Keratinocyte (primary cell): ENCODE results near the gene FBXL17. TPM values are rescaled to one million over a fixed set of nuclear protein-coding genes. Genes with fewer than 3 reads are reported as not detected.

ENCODE experiments used
- DNase-seq: peaks from one replicate; pipeline ENCODE4 v3.0.0-alpha.2; 2011; ENCODE audit warnings: low read depth, missing footprints, low spot score
- FAIRE-seq: peaks from 2 replicates; lab custom pipeline; 2011; peaks lifted over from hg19 to GRCh38; lab: Jason Lieb, UNC
- H2AFZ ChIP-seq: 2 replicates; pipeline ENCODE4 v1.6.0; 2012; ENCODE audit warnings: low read length, control low read depth, inconsistent platforms; ENCODE audit not compliant: control insufficient read depth
- H3K27ac ChIP-seq: 2 replicates; pipeline ENCODE4 v1.5.1; 2011; ENCODE audit warnings: low read length; ENCODE audit not compliant: control insufficient read depth, insufficient read depth
- H3K27me3 ChIP-seq: 3 replicates; pipeline ENCODE4 v1.6.0; 2011; ENCODE audit warnings: low read length; ENCODE audit not compliant: control insufficient read depth, insufficient read depth; ENCODE audit errors: extremely low read depth
- H3K36me3 ChIP-seq, 2 experiments: 2 replicates in 1 of 2; 3 replicates in 1 of 2; pipeline ENCODE4 v1.5.1; 2011; ENCODE audit warnings: low read length in 2 of 2, mild to moderate bottlenecking in 1 of 2; ENCODE audit not compliant: control insufficient read depth in 2 of 2, insufficient read depth in 2 of 2; ENCODE audit errors: extremely low read depth in 1 of 2
- H3K4me1 ChIP-seq: 3 replicates; pipeline ENCODE4 v1.5.1; 2011; ENCODE audit warnings: low read length; ENCODE audit not compliant: control insufficient read depth, insufficient read depth; ENCODE audit errors: extremely low read depth
- H3K4me2 ChIP-seq: 3 replicates; pipeline ENCODE4 v1.6.0; 2011; ENCODE audit warnings: low read depth, low read length; ENCODE audit not compliant: control insufficient read depth, insufficient read depth; ENCODE audit errors: extremely low read depth
- H3K4me3 ChIP-seq, 3 experiments: fragments of 200-600 bp in 1 of 3; sonication (generic) in 1 of 3; 2 replicates in 2 of 3; 3 replicates in 1 of 3; pipeline ENCODE4 v1.5.1; 2011 to 2016; ENCODE audit warnings: low read length in 3 of 3, mild to moderate bottlenecking in 3 of 3, control low read depth in 2 of 3, inconsistent platforms in 1 of 3, low read depth in 1 of 3, mixed read lengths in 1 of 3, mixed run types in 1 of 3, moderate library complexity in 1 of 3; ENCODE audit not compliant: control insufficient read depth in 2 of 3, insufficient read depth in 2 of 3; ENCODE audit errors: extremely low read depth in 1 of 3
- H3K79me2 ChIP-seq: 2 replicates; pipeline ENCODE4 v1.6.0; 2012; ENCODE audit warnings: low read length; ENCODE audit not compliant: control insufficient read depth, insufficient read depth
- H3K9ac ChIP-seq: 3 replicates; pipeline ENCODE4 v1.6.0; 2011; ENCODE audit warnings: low read length; ENCODE audit not compliant: control insufficient read depth, insufficient read depth; ENCODE audit errors: extremely low read depth
- H3K9me1 ChIP-seq: 3 replicates; pipeline ENCODE4 v1.6.0; 2011; ENCODE audit warnings: low read length; ENCODE audit not compliant: control insufficient read depth, insufficient read depth; ENCODE audit errors: extremely low read depth
- H3K9me3 ChIP-seq: 2 replicates; pipeline ENCODE4 v1.5.1; 2012; ENCODE audit warnings: low read depth, low read length; ENCODE audit not compliant: control insufficient read depth
- H4K20me1 ChIP-seq: 3 replicates; pipeline ENCODE4 v1.6.0; 2011; ENCODE audit warnings: low read length; ENCODE audit not compliant: control insufficient read depth, insufficient read depth; ENCODE audit errors: extremely low read depth
- EZH2 ChIP-seq: IDR thresholded peaks from one replicate; pipeline ENCODE4 v1.6.1; 2012; ENCODE audit warnings: inconsistent platforms, mild to moderate bottlenecking, low read length, moderate library complexity
- dilution Hi-C: fragments of 300-500 bp; cut with MboI; formaldehyde crosslinking; loops from one replicate; pipeline ENCODE4 v1.7.0; 2020; ENCODE audit warnings: low sequenced_read_pairs; ENCODE audit not compliant: extremely low pct_ligation_motif_present
- polyA plus RNA-seq, 5 experiments: library from polyadenylated mRNA; depleted of rRNA in 3 of 5; stranded (reverse) in 3 of 5; stranded (forward) in 1 of 5; unstranded in 1 of 5; fragments of >200 nt; gene quantifications; 1 replicate in 1 of 5; 2 replicates in 3 of 5; 3 replicates in 1 of 5; pipeline versions ENCODE4 v1.2.1 to v1.2.3, GENCODE V29; 2011 to 2012; ENCODE audit warnings: missing spikeins in 2 of 5, low read depth in 1 of 5, low replicate concordance in 1 of 5
- TF ChIP-seq, protein P1 (sequence below), 3 experiments: IDR thresholded peaks in 1 of 3; conservative IDR thresholded peaks in 1 of 3; optimal IDR thresholded peaks in 1 of 3; 2 replicates in 2 of 3; 3 replicates in 1 of 3; pipeline versions ENCODE3 to v1.5.1; 2011; ENCODE audit warnings: low read length in 3 of 3, mild to moderate bottlenecking in 3 of 3, moderate library complexity in 2 of 3, control low read depth in 1 of 3, inconsistent platforms in 1 of 3; ENCODE audit not compliant: insufficient read depth in 2 of 3; ENCODE audit errors: extremely low read depth in 1 of 3

FBXL17 gene
- polyA plus RNA-seq, 1 donor (not counting 4 experiments of a cell fraction or from before 2014, with no cell fraction given), result 5.7 TPM

DNA sequence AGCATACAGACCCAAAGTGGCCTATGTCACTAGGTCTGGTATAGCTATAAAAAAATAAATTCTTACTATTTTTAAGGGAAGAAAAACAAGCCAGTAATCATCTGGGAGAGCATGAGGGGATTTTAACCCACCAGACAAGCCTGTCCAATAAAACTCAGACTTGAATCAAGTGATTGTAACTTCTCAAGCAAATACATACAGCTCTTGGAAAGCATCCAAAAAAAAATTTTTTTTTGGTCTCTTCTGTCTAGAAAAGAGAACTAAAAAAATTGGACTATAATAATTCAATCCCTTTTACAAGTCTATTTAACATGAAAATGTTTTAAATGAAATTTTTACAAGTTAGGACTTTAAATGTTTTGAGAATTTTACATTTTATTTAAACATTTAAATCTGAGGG, 61.7 kb downstream of the FBXL17 start:
- FAIRE-seq (no peak), DNase-seq (no peak)
- H3K4me3 ChIP-seq, result no peak overlapping the region
- H3K9me3 ChIP-seq, result no peaks in the 10 kb centered on the region
- H2AFZ ChIP-seq, result no peak overlapping the region
- dilution Hi-C loops, result no loop called here
- H3K4me2 ChIP-seq, result no peak overlapping the region
- H3K9ac ChIP-seq, result no peak overlapping the region
- no peaks in the 10 kb centered on the region for H3K9me1 ChIP-seq
- no peaks in the 10 kb centered on the region for H3K36me3 ChIP-seq
- H3K4me1 ChIP-seq, result no peaks in the 10 kb centered on the region
- H3K27me3 ChIP-seq, result no peaks in the 10 kb centered on the region
- no peaks in the 10 kb centered on the region for H3K79me2 ChIP-seq
- H4K20me1 ChIP-seq, result no peaks in the 10 kb centered on the region
- H3K27ac ChIP-seq, result no peak overlapping the region
- TF ChIP-seq, protein P1, sequence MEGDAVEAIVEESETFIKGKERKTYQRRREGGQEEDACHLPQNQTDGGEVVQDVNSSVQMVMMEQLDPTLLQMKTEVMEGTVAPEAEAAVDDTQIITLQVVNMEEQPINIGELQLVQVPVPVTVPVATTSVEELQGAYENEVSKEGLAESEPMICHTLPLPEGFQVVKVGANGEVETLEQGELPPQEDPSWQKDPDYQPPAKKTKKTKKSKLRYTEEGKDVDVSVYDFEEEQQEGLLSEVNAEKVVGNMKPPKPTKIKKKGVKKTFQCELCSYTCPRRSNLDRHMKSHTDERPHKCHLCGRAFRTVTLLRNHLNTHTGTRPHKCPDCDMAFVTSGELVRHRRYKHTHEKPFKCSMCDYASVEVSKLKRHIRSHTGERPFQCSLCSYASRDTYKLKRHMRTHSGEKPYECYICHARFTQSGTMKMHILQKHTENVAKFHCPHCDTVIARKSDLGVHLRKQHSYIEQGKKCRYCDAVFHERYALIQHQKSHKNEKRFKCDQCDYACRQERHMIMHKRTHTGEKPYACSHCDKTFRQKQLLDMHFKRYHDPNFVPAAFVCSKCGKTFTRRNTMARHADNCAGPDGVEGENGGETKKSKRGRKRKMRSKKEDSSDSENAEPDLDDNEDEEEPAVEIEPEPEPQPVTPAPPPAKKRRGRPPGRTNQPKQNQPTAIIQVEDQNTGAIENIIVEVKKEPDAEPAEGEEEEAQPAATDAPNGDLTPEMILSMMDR (optimal IDR thresholded peaks at IDR 0.05 in 1 of 3, IDR thresholded peaks at IDR 0.05 in 1 of 3, conservative IDR thresholded peaks at IDR 0.05 in 1 of 3; ENCODE audit: extremely low read depth in 1 of 3, insufficient read depth in 2 of 3, low read length in 3 of 3), result no peak
- TF ChIP-seq EZH2, result no peak

DNA sequence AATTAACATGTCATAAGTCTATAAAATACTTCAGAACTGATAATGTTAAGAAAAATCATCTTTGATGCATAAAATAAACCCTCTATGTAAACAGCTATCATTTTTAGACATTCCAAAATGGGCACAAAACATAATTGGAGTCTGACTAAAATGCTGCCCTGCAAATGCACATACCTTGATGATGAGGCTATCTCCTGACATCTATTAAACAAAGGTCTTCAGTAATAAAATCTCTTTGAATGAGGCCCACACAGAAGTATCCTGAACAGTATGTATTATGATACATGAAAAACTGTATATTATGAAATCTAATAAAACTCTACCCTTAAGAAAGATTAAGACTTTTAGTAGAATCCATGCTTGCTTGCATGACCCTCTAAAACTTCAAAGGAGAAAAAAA, 66.1 kb downstream of the FBXL17 start:
- dilution Hi-C loops, result no loop called here
- no peaks in the 10 kb centered on the region for H3K36me3 ChIP-seq

More for the DNA sequence above, 66.1 kb downstream of the FBXL17 start:
- Histone ChIP-seq H3K4me2 (no peak overlapping the region), H3K9ac (no peak overlapping the region), H3K27me3 (no peaks in the 10 kb centered on the region), H3K27ac (no peak overlapping the region), H3K9me3 (no peaks in the 10 kb centered on the region), H3K9me1 (no peaks in the 10 kb centered on the region), H2AFZ (no peak overlapping the region), H3K4me3 (no peak overlapping the region), H4K20me1 (no peaks in the 10 kb centered on the region), H3K4me1 (no peaks in the 10 kb centered on the region), H3K79me2 (no peaks in the 10 kb centered on the region)
- TF ChIP-seq, protein P1 (optimal IDR thresholded peaks at IDR 0.05 in 1 of 3, IDR thresholded peaks at IDR 0.05 in 1 of 3, conservative IDR thresholded peaks at IDR 0.05 in 1 of 3; ENCODE audit: extremely low read depth in 1 of 3, insufficient read depth in 2 of 3, low read length in 3 of 3), result no peak
- no peak for TF ChIP-seq EZH2
- DNase-seq, result no peak
- FAIRE-seq, result no peak
